Activated CD8-positive, alpha-beta memory T cell treated with anti-CD3 and anti-CD28 coated beads, Interleukin-2, amount 50 U/mL, for 24 hours (primary cell): ENCODE results near the gene CDH11.

ENCODE experiments used
- DNase-seq: peaks from one replicate; pipeline ENCODE4 v3.0.0-alpha.2; 2020; ENCODE audit errors: extremely low read depth

Gene CDH11

DNA sequence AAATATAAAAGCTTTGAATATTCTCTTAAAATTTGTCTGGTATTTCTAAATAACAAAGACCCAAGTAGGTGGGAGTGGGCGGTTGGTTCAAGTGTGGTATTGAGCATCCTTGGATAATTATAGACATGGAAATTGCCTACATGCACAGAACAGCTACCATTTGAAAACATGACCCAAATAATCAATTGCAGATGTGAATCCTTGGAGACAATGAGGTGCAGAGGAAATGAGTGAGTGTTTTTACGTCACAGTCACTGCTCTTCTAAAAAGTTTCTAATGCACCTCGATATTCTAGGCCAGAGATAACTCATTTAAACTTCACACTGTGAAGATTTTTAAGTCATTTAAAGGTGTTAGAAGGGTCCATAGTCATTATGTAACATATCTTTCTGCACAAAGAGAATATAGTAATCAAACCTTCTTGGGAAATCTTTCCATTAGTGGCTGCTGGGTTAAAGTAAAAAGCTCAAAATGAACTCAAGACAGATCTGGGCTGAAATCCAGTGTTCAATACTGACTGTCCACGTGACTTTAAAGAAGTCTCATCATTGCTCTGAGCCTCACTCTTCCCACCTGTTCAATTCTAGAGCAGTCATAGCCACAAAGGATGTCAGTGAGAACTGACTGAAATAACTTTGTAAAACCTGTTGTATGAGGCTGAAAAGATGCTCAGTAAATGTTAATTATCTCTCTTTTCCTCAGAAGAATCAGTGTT is 144.5 kb downstream of the CDH11 start:
- DNase-seq = no peak

DNA sequence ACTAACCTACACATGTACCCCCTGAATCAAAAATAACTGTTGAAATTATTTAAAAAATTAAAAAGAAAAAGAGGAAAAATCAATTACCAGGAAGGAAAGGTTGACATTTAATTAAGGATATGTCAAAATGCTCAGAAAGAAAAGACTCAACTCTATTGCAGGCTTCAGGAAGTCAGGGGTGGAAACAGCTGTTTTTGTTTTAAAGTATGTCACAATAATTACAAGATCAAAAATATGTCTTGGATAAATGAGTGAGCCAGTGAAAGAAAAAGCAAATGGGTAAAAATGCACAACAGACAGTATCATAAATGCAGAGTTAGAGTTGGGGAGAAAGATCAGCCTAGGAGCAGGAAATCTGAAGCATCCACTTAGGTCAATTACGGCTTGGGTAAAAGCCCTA is 146.0 kb downstream of the CDH11 start:
- DNase-seq = no peak

DNA sequence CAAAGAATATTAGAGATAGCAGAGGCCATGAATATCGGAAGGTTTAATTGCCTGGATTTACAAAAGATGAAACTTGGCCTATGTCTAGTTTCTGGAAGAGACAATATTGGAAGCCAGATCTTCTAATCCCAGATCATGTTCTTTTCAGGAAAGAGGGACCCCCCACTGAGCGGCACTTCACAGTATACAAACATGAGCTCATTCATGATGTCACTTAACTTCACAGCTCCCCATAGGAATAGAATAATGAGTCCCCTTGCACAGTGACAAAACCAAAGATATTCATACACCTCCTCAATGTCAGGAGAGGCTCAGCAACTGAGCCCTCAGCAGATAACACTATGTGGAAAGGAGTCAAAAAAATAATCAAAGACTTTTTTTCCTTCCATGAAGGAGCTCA is 147.5 kb downstream of the CDH11 start:
- no peak for DNase-seq

DNA sequence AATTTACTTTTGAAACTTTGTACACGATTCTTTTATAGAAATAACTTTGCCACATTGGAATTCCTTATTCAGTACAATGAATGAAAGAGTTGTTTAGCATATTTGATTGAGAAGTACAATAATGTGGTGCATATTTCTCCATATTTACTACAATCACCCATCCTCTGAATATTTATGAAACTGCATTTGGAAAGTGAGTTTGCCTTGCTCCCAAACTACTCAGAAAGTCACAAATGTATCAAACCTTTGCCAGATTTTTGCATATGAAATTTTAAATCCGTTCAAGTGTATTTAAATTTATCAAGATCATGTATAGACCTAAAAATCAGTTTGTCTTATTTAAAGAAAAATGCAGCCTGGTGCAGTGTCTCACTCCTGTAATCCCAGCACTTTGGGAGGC is 148.7 kb downstream of the CDH11 start:
- DNase-seq = no peak

DNA sequence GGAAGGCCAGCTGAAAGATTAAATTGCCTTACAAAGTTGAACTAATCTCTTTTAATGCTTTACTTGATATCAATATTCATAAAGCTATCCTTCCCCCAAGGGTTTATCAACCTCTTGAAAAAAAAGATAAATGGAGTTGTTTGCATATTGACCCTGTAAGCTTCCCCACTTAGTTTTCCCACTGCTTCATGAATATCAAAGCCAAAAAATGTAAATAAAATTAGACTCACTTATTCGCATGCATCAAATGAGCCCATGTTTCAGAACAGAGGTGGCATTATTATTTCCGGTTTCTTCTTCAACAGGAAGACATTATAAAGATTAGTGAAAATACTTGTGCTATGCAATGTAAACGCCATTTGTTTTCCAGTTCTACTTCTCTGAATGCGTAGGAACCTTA is 150.7 kb downstream of the CDH11 start:
- DNase-seq = no peak

DNA sequence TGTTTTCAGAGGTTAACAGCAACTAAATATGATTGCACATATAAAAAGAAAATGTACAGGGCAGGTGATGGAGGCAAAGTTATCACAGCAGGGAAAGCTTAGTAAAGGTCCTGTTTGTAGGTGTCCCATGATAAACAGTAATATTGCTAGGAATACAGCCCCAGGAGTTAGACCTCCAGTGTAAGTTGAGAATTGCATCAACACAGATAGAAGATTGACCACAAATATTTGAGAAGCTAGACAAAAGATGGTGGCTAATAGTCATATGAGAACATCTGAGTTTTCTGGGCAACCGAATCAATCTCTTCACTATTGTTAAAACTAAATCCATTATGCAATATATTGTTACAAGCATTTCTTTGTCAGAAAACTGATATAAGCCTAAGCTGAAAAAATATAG is 152.6 kb downstream of the CDH11 start:
- DNase-seq = no peak

DNA sequence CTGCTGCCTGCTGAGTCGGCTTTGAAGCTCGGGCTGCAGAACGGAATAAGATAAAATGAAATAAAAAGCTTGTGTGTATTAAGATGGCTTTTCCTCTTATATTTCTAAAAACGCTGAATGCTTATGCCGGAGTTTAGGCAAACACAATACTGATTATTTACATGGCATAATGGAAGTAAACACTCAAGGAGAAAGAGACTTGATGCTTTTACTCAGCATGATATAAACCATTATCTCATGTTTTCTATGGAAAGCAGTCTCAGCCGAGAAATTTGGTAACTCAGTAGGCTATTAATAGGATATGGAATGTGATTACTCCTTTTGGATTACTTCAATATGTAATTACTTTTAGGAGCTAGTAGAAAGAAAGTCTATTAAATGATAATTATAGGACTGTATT is 153.3 kb downstream of the CDH11 start:
- no peak for DNase-seq

DNA sequence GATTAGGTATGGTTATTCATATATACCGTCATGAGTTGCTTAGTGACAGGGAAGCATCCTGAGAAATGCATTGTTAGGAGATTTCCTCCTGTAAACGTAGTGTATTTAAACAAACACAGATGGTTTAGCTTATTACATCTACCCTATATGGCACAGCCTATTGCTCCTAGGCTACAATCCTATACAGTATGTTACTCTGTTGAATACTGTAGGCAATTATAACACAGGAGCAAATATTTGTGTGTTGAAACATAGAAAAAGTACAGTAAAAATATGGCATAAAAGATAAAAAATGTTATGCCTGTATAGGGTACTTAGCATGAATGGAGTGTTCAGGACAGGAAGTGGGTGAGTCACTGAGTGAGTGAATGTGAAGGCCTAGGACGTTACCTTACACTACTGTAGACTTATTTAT is 157.7 kb downstream of the CDH11 start:
- no peak for DNase-seq

DNA sequence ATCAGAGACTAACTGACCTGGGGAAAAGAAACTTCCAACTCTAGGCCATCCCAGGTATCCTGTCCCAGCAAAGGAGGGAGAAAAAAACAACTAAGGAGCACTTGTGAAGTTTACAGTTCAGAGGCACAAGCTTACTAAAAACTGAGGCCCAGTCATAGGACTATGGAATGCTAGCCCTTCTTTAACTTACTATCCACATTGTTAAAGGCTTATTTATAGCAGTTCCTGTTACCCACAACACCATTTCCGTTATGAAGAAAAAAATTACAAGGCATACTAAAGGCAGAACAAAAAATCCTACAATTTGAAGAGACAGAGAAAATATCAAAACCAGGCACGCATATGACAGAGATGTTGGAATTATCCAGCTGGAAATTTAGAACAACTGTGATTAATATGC is 159.1 kb downstream of the CDH11 start:
- no peak for DNase-seq

DNA sequence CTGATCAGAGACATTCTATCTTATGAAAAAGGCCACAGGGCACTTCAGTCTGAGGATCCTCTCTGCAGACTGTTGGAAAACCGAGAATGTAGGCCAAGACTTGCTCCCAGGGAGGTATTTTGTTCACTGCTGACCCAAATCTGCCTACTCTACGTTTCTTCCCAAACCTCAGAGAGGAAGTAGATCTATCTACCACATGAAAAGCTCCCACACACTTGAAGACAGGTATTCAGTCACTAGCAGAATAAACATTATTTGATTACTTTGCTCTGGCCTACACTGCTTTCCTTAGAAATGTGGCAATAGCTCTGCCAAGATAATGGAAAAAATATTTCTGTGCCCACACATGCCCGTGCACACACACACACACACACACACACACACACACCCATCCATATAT is 164.6 kb downstream of the CDH11 start:
- no peak for DNase-seq

DNA sequence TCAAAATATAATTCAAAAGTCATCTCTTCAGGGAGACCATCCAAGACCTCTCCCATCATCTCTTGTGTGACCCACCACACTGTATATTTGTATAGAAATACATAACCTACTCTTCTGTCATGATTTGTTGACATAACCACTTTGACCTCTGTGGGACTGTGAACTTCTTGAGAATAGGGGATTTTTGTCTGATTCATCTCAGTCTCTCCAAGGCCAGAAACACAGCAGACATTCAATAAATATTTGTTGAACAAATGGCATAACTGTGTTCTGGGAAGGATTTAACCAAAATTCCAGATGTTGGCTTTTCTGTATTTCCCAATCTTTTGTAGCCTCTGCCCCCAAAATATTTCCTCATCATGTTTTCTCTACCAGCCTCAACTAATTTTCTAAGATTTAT is 169.7 kb downstream of the CDH11 start:
- DNase-seq = no peak

DNA sequence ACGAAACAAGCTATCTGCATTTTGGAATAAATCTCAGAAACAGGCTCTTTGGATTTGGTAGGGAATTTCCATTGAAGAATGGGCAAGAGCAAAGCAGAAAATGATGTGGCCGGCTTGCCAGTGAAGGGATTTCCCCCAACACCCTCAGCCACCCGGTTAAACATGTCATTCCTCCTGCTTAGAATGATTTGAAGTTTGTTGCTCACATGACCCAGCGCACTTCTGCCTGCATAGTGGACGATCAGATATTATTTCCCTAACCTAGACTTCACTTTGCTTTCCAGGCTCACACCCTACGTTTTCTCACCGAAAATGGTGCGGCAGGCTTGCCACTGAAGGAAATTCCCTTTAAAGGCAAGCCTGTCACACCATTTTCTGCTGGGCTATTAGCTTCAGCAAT is 170.7 kb downstream of the CDH11 start:
- no peak for DNase-seq

DNA sequence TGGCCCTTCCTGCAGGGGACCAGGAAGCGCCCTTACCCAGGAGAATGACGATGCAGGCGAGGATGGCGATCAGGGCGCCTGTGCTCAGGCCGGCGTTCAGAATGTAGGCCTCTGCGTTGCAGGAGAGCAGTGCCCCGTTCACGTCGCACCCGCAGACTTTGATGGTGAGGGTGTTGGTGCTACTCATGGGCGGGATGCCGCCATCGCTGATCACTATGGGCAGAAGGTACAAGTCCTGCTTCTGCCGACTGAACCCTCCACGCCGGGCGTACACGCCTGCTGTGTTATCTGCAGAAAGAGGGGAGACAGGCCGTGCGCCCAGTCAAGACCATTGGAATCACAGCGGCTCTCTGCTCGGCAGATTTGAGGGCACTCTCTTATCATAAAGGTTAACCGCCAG is 171.1 kb downstream of the CDH11 start:
- DNase-seq = no peak

DNA sequence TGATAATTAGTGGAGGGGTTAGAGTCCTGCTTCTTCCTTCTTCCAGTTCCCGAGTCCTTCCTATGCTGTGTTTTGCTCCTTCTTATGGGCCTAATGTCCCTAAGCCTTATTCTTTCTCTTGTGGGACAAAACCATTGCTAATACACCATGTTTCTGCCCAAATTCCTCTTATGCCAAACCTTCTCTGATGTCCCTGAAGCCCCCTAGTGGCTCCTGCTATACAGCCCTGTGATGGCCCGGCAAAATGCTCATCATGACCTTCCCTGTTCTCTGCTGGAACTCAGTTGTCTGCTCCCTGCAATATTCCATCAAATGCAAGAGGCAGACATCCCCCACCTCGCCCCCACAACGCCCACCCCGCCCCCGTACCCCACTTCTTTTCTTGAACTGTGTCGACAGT is 171.6 kb downstream of the CDH11 start:
- DNase-seq = no peak

DNA sequence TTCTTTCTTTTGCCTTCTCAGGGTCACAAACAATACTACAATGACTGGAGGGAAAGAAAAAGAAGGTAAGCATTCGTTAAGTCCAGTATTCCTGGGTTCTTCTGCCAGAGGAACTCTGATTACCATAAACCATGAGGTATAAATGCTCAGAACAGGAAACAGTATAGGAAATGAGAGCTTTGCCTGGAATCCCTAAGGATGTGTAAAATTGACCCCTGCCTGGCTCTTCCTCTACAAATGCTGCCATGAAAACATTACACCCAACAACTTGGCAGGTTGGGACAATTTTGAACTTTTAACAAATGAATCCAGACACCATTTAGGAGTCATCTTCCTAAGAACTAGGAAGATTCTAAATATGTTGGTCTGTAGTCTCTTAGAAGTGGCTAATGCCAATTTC is 173.8 kb downstream of the CDH11 start:
- no peak for DNase-seq

DNA sequence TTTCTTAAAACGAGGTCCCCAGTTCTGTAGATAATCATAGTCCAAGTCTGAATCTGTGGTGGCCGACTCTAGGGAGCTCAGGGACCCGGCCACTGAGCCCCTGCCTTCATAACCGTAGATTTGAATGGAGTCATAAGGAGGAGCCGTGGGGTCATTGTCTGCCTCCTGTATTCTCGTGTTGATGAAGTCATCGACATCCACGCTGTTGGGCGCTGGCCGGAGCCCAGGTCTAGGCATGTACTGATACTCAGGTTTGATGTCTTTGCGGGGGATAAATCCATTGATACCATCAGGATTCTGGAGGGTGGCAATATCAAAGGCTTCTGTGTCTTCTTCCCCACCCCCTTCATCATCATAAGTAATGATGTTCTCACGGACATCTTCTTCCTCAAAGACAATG is 174.2 kb downstream of the CDH11 start:
- DNase-seq = no peak

DNA sequence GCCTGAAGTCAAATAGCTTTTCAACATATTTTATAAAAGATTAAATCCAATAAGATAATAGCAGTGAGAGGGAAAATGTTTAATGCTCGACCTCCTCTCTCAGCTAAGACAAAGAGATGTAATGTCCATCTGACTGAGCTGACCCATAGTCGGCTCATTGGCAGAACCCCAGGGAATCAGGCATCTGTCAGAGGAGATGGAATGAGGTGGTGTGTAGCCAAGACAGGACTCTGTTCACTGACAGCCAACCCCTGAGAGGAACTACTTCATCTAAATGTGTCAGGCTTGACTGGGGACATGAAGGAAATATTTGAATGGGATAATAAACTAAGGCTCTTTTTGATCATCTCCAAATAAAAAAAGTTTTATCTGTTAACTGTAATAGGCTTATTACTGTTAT is 188.0 kb downstream of the CDH11 start:
- no peak for DNase-seq

DNA sequence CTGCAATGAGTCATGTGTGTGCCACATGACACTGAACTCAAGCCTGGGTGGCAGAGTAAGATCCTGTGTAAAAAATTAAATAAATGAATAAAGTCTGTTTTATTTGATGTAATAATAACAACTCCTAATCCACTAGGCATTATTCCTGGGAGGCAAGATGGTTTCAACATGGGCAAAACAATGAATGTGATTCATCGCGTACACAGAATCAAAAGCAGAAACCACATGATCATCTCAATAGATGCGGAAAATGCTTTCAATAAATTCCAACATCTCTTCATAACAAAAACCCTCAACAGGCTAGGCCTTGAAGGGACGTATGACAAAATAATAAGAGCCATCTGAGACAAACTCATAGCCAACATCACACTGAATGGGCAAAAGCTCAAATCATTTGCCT is 195.4 kb downstream of the CDH11 start:
- DNase-seq = no peak

DNA sequence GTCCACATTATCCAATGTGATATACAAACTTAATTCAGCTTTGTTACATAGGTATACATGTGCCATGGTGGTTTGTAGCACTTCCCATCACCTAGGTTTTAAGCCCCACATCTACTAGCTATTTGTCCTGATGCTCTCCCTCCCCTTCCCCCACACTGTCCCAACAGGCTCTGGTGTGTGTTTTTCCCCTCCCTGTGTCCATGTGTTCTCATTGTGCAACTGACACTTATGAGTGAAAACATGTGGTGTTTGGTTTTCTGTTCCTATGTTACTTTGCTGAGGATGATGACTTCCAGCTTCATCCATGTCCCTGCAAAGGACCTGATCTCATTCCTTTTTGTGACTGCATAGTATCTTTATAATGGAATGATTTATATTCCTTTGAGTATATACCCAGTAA is 196.7 kb downstream of the CDH11 start:
- no peak for DNase-seq

DNA sequence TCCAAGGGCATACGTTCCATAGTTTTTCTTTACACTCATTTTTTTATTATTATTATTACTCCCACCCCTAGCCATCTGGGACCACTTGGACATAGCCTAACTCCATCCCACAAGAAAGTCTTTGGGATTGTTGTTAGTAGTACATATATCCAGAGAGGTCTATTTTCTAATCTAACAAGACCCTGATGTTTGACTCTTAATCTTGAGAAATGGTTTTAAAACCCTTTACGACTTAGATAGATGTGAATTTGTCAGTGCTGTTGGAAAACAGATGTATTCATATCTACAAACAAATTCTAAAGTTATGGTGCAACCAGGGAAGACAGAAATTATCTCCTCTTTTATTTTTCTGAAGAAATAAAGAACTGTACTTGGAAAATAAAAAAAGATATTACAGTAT is 197.8 kb downstream of the CDH11 start:
- no peak for DNase-seq

DNA sequence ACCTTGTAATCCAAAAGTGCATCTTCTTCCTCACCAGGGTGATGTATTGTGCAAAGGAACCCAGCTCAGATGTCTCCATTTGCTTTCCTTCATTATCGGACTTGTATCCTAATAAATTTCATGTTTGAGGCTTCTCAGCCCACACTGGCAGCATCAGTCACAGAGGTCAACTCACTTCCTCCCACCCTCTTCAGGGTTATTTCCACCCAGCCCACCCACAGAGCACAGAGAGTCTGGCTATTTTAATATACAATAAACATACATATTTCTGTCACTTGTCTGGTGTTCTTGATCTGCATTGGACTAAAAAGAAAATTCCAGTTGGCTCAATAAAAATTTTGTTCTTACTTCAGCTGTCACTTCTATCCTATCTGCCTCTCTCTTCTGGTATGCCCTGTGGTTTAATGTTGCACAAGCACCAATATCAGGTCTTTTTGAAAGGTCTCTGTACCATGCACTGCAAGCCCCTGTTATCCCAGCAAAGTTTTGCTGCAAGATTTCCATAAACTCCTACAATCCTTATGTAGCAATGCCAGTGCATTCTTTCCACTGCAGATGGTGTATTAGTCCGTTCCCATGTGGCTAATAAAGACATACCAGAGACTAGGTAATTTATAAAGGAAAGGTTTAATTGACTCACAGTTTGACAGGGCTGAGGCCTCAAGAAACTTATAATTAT is 201.8 kb downstream of the CDH11 start:
- no peak for DNase-seq

DNA sequence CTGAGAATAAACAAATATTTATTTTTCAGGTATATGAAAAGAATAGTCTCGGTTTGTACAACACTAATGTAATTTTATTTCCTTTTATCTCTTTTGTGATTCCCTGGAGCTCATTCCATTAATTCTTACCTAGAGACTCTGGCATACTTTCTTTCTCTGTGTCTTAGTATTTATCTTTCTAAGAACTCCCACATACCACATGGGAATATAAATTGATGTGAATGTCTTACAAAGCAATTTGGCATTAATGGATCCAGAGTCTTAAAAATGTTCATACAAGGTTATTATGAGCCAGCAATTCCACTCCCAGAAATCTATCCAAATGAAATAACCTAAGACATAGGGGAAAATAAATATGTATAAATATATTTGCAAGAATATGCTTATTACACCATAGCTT is 202.7 kb downstream of the CDH11 start:
- DNase-seq = no peak

DNA sequence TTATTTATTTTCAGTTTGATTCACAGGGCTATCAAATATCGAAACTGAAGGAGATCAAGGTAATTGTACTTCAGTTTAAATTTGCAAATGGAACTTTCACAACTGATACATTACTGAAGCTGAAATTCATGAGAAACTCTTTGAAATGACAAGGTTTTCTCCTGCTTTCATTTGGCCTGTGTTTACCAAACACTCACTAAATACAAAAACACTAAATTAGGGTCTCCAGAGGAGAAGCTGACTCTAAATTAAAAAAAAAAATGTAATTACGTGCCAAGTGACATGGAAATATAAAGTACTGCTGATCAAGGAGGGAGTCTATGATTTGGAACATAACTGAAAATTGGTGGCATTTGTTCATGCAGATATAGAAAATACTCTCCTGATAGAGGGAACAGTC is 205.8 kb downstream of the CDH11 start:
- DNase-seq = no peak

DNA sequence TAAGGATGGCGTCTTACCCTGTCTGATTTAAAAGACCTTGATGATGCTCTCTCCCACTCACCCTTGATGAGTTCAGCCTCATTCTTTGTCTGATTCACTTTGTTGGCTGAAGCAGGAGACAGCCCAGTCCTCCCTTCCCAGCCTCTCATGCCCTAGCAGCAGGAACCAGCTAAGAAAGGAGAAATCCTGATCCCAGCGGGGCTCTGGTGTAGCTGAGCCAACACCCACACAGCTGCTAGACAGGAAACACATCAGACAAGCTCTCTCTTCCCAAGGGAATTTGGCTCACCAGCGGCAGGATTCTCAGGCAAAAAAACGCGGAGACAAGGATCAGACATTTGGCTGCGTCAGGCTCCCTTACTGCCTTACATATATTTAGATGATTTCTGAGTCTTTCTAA is 211.5 kb downstream of the CDH11 start:
- no peak for DNase-seq
